ENCODE measurements around the gene OLFM4.

The OLFM4 gene

GRCh38 chr13:53023246-53023645 lies 5.4 kb upstream of the OLFM4 start:
- Histone ChIP-seq H3K9me3 (no peaks in the 10 kb centered on the region), H3K27me3 (no peaks in the 10 kb centered on the region), H3K4me1 (ENCODE audit: control insufficient read depth in 1 of 2, insufficient read depth in 1 of 2, low read depth in 1 of 2, low read length in 1 of 2) (peaks cover 99 to 100% of the 10 kb centered on the region in 2 experiments), H3K27ac (peak overlapping the region; percentile 71), H3K36me3 (no peaks in the 10 kb centered on the region), H3K4me3 (ENCODE audit: low read depth in 1 of 2, low read length in 1 of 2) (no peak overlapping the region)
- no peak for TF ChIP-seq CTCF (IDR thresholded peaks at IDR 0.05)

GRCh38 chr13:53028063-53028462 lies 550 bp upstream of the OLFM4 start:
- Histone ChIP-seq H3K9me3 (no peaks in the 10 kb centered on the region), H3K4me3 (ENCODE audit: low read depth in 1 of 2, low read length in 1 of 2) (no peak overlapping the region)
- no peak for TF ChIP-seq CTCF (IDR thresholded peaks at IDR 0.05)

DNA sequence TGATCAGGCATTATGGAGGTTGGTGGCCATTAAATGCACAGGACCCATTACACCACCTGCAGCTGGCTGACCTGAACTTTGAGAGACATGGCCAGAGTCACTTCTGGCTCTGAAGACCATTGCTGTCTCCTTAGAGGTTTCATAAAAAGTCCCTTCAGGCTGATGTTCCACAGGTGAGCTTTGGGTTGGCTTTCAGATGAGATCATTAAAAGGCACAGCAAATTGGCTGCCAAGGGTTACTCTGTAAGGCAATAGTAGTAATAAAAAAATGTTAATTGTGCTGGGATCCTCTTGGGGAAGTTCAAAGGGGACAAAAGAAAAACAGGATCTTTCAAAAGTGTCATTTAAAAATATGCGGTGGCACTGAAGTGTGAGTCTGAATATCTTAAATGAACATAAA lies 4.2 kb downstream of the OLFM4 start:
- Histone ChIP-seq H3K4me3 (ENCODE audit: low read depth in 1 of 2, low read length in 1 of 2) (no peak overlapping the region), H3K9me3 (no peaks in the 10 kb centered on the region), H3K36me3 (peaks cover 8% of the 10 kb centered on the region), H3K27me3 (no peaks in the 10 kb centered on the region), H3K4me1 (ENCODE audit: control insufficient read depth in 1 of 2, insufficient read depth in 1 of 2, low read depth in 1 of 2, low read length in 1 of 2) (peaks cover 23 to 81% of the 10 kb centered on the region in 2 experiments), H3K27ac (peak overlapping the region; percentile 76)
- no peak for TF ChIP-seq CTCF (IDR thresholded peaks at IDR 0.05)

More at GRCh38 chr13:53028063-53028462, 550 bp upstream of the OLFM4 start:
- Histone ChIP-seq H3K36me3 (no peaks in the 10 kb centered on the region), H3K27ac (peak overlapping the region; percentile 73), H3K27me3 (no peaks in the 10 kb centered on the region), H3K4me1 (ENCODE audit: control insufficient read depth in 1 of 2, insufficient read depth in 1 of 2, low read depth in 1 of 2, low read length in 1 of 2) (peaks cover 64 to 99% of the 10 kb centered on the region in 2 experiments)

- no peaks in the 10 kb centered on the region for H3K27me3 ChIP-seq
- peaks cover 0 to 21% of the 10 kb centered on the region in 2 experiments for H3K4me1 ChIP-seq (ENCODE audit: control insufficient read depth in 1 of 2, insufficient read depth in 1 of 2, low read depth in 1 of 2, low read length in 1 of 2)
- H3K4me3 ChIP-seq (ENCODE audit: low read depth in 1 of 2, low read length in 1 of 2): no peak overlapping the region
- H3K9me3 ChIP-seq: no peaks in the 10 kb centered on the region
- peaks cover 22% of the 10 kb centered on the region for H3K36me3 ChIP-seq
- no peak overlapping the region for H3K27ac ChIP-seq
- no peak for TF ChIP-seq CTCF (IDR thresholded peaks at IDR 0.05)
These were observed 10.4 kb downstream of the OLFM4 start for GRCh38 chr13:53038993-53039392.

- Histone ChIP-seq H3K27ac (no peak overlapping the region), H3K27me3 (no peaks in the 10 kb centered on the region), H3K9me3 (no peaks in the 10 kb centered on the region), H3K36me3 (peaks cover 25% of the 10 kb centered on the region), H3K4me1 (ENCODE audit: control insufficient read depth in 1 of 2, insufficient read depth in 1 of 2, low read depth in 1 of 2, low read length in 1 of 2) (no peaks in the 10 kb centered on the region), H3K4me3 (ENCODE audit: low read depth in 1 of 2, low read length in 1 of 2) (no peak overlapping the region)
- TF ChIP-seq CTCF (IDR thresholded peaks at IDR 0.05): no peak
These were observed 13.4 kb downstream of the OLFM4 start for GRCh38 chr13:53041968-53042516.

Data from neutrophil (primary cell).